HL-60/S4 treated with retinoic acid at 250 ng/mL for 4 days and 3 days (cell line): ENCODE data around the gene RAPH1.

ENCODE experiments used
- in situ Hi-C: fragments of 300-500 bp; cut with MboI; formaldehyde crosslinking; loops from 2 replicates; pipeline ENCODE4 v1.7.0; 2022; ENCODE audit warnings: low sequenced_read_pairs

Gene RAPH1

GRCh38 chr2:203535078-203535783, at the start of gene RAPH1:
Gene RAPH1 (minus strand): TSS chr2:203535301. CDS start chr2:203495353, 39,948 bp downstream.
- in situ Hi-C loops: no loop called here

- in situ Hi-C loops: no loop called here
These were observed 49.7 kb upstream of the RAPH1 start for GRCh38 chr2:203584784-203585183.

- in situ Hi-C loops: no loop called here
These were observed 48.6 kb upstream of the RAPH1 start for GRCh38 chr2:203583701-203584100.

GRCh38 chr2:203583084-203583695, 48.1 kb upstream of the RAPH1 start:
- in situ Hi-C loops: no loop called here

- in situ Hi-C loops: no loop called here
These were observed 47.4 kb upstream of the RAPH1 start for GRCh38 chr2:203582468-203582867.

GRCh38 chr2:203580844-203581243, 45.7 kb upstream of the RAPH1 start:
- in situ Hi-C loops: no loop called here

- in situ Hi-C loops: no loop called here
These were observed 44.6 kb upstream of the RAPH1 start for GRCh38 chr2:203579730-203580129.

- in situ Hi-C loops: no loop called here
These were observed 43.9 kb upstream of the RAPH1 start for GRCh38 chr2:203578759-203579643.

- in situ Hi-C loops: no loop called here
These were observed 39.7 kb upstream of the RAPH1 start for GRCh38 chr2:203574824-203575223.

GRCh38 chr2:203572316-203572715, 37.2 kb upstream of the RAPH1 start:
- in situ Hi-C loops: no loop called here

- in situ Hi-C loops: no loop called here
These were observed 34.7 kb upstream of the RAPH1 start for GRCh38 chr2:203569677-203570316.

GRCh38 chr2:203567691-203568090, 32.6 kb upstream of the RAPH1 start:
- in situ Hi-C loops: no loop called here

- in situ Hi-C loops: no loop called here
These were observed 31.1 kb upstream of the RAPH1 start for GRCh38 chr2:203566161-203566560.

GRCh38 chr2:203565076-203565475, 30.0 kb upstream of the RAPH1 start:
- in situ Hi-C loops: no loop called here

GRCh38 chr2:203562268-203562667, 27.2 kb upstream of the RAPH1 start:
- in situ Hi-C loops: no loop called here

- in situ Hi-C loops: no loop called here
These were observed 24.5 kb upstream of the RAPH1 start for GRCh38 chr2:203559641-203560040.

GRCh38 chr2:203553784-203554183, 18.7 kb upstream of the RAPH1 start:
- in situ Hi-C loops: no loop called here

GRCh38 chr2:203551778-203552177, 16.7 kb upstream of the RAPH1 start:
- in situ Hi-C loops: no loop called here

GRCh38 chr2:203550266-203550665, 15.2 kb upstream of the RAPH1 start:
- in situ Hi-C loops: no loop called here

- in situ Hi-C loops: no loop called here
These were observed 14.3 kb upstream of the RAPH1 start for GRCh38 chr2:203549406-203549805.

GRCh38 chr2:203548887-203549286, 13.8 kb upstream of the RAPH1 start:
- in situ Hi-C loops: no loop called here
